ENCODE results near the gene SLC25A11. TPM values are rescaled to one million over a fixed set of nuclear protein-coding genes. Genes with fewer than 3 reads are reported as not detected.
A peak's percentile ranks its signal among the peaks of the same experiment; 100 is the strongest.

SLC25A11 gene
- total and polyA plus RNA-seq, 4 experiments from 2014 or later = 43.5 to 101 (median 52.3) TPM

DNA sequence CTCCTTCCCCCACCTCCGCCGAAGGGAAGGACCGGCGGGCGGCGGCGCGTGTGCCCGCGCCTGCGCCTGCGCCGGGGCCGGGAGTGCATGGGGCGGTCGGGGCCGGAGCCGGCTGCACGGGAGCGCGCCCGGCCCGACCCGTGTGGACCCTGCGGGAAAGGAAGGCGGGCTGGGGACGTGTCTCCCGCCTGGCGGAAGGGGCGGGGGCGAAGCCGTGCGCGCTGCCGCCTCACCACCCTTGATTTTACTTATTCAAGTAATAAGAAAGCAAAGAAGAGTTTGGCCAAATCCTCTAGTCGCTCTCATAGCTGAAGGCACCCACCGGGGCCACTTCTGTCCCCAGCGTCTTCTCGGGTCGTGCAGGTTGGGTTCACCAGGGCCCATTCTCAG is 9.1 kb upstream of the SLC25A11 start:
- peaks cover 24 to 63% (median 39%) of the 10 kb centered on the region in 4 donors for H3K4me1 Mint-ChIP-seq
- no peaks in the 10 kb centered on the region for H3K27me3 Mint-ChIP-seq
- Histone ChIP-seq H3K27ac (ENCODE audit: low read depth, low read length) (peak overlapping the region; percentile 94), H3K4me3 (ENCODE audit: low read length in 2 of 2) (peak overlapping the region; percentile 61 to 94), H3K4me1 (ENCODE audit: insufficient read depth, low read length) (peaks cover 43% of the 10 kb centered on the region), H3K27me3 (ENCODE audit: insufficient read depth, low read length) (no peaks in the 10 kb centered on the region), H3K9me3 (ENCODE audit: control insufficient read depth in 1 of 2, low read length in 2 of 2) (no peaks in the 10 kb centered on the region), H3K36me3 (ENCODE audit: insufficient read depth, low read length) (peaks cover 27% of the 10 kb centered on the region)
- ChIA-PET CTCF (ENCODE audit: partially characterized antibody) (interaction anchor here (0.8 to 2.9 kb wide), 2 partner anchors 18 to 40 kb away, joined by 3 to 15 read pairs; partner anchors contain the start of gene SPAG7), POLR2A (ENCODE audit: partially characterized antibody) (interaction anchor here (0.7 to 25.3 kb wide), 16 partner anchors 9 to 238 kb away, joined by 3 to 973 read pairs (median 7); partner anchors contain the start of genes ARRB2, C17orf107, CAMTA2 and CHRNE)
- H3K9me3 Mint-ChIP-seq = peaks cover 0 to 2% (median 0%) of the 10 kb centered on the region in 8 donors
- peak overlapping the region; percentile 95 to 100 (median 99) for H3K4me3 Mint-ChIP-seq
- peak overlapping the region; percentile 92 to 100 (median 98) for H3K27ac Mint-ChIP-seq
- intact Hi-C loops (cut with micrococcal nuclease) = loop anchor here (1.0 to 2.0 kb wide), 4 partner anchors 9 to 238 kb away; partner anchors contain the start of genes ARRB2, INCA1, KIF1C and RNF167
- DNase-seq = peak in 4 of 5 donors; percentile 78 to 82 (median 80)
- H3K36me3 Mint-ChIP-seq = peaks cover 31 to 40% of the 10 kb centered on the region in 2 donors

- CTCF ChIA-PET (ENCODE audit: partially characterized antibody) = interaction anchor here (0.8 to 2.9 kb wide), 2 partner anchors 19 to 39 kb away, joined by 3 to 15 read pairs; partner anchors contain the start of gene SPAG7
- H3K4me3 ChIP-seq (ENCODE audit: low read length in 2 of 2) = peak within 1 kb of the TSS; percentile 76 to 94
- Mint-ChIP-seq H3K36me3 (peaks cover 31 to 42% of the 10 kb centered on the region in 2 donors), H3K27ac (peak within 1 kb of the TSS; percentile 92 to 100 (median 98)), H3K4me1 (peaks cover 25 to 66% (median 43%) of the 10 kb centered on the region in 4 donors), H3K9me3 (peaks cover 0 to 2% (median 0%) of the 10 kb centered on the region in 8 donors), H3K27me3 (no peaks in the 10 kb centered on the region), H3K4me3 (peak within 1 kb of the TSS; percentile 95 to 100 (median 99))
- H3K9me3 ChIP-seq (ENCODE audit: control insufficient read depth in 1 of 2, low read length in 2 of 2) = no peaks in the 10 kb centered on the region
- H3K27me3 ChIP-seq (ENCODE audit: insufficient read depth, low read length) = no peaks in the 10 kb centered on the region
- POLR2A ChIA-PET (ENCODE audit: partially characterized antibody) = interaction anchor here (0.8 to 25.3 kb wide), 22 partner anchors 9 to 805 kb away, joined by 3 to 973 read pairs (median 6); partner anchors contain the start of genes ARRB2, C17orf107, CAMTA2 and CHRNE
- H3K36me3 ChIP-seq (ENCODE audit: insufficient read depth, low read length) = peaks cover 30% of the 10 kb centered on the region
- DNase-seq = peak; percentile 90 to 94 (median 91)
- intact Hi-C loops (cut with micrococcal nuclease) = loop anchor here (1.0 to 2.0 kb wide), 3 partner anchors 8 to 238 kb away; partner anchors contain the start of genes ARRB2, INCA1, KIF1C and RNF167
- peaks cover 49% of the 10 kb centered on the region for H3K4me1 ChIP-seq (ENCODE audit: insufficient read depth, low read length)
- H3K27ac ChIP-seq (ENCODE audit: low read depth, low read length) = peak within 1 kb of the TSS; percentile 94
Measured at GRCh38 chr17:4948166-4948930, 8.5 kb upstream of the SLC25A11 start, which contains the start of gene PFN1. Gene PFN1 (minus strand): TSS chr17:4948530. CDS start chr17:4948394, 136 bp downstream.

GRCh38 chr17:4947411-4948165 is 7.7 kb upstream of the SLC25A11 start:
- H3K27me3 ChIP-seq (ENCODE audit: insufficient read depth, low read length) = no peaks in the 10 kb centered on the region
- H3K4me3 ChIP-seq (ENCODE audit: low read length in 2 of 2) = peak overlapping the region; percentile 76 to 94
- ChIA-PET CTCF (ENCODE audit: partially characterized antibody) (interaction anchor here (1.9 to 2.9 kb wide), 2 partner anchors 20 to 38 kb away, joined by 7 to 15 read pairs; partner anchors contain the start of gene SPAG7), POLR2A (ENCODE audit: partially characterized antibody) (interaction anchor here (0.7 to 25.3 kb wide), 22 partner anchors 8 to 805 kb away, joined by 3 to 973 read pairs (median 6); partner anchors contain the start of genes ARRB2, C17orf107, CAMTA2 and CHRNE)
- peak overlapping the region; percentile 91 to 97 (median 96) for H3K27ac Mint-ChIP-seq
- intact Hi-C loops (cut with micrococcal nuclease) = loop anchor here (1.0 to 2.0 kb wide), 3 partner anchors 7 to 237 kb away; partner anchors contain the start of genes ARRB2, INCA1, KIF1C and RNF167
- H3K36me3 Mint-ChIP-seq = peaks cover 37 to 50% of the 10 kb centered on the region in 2 donors
- peaks cover 37% of the 10 kb centered on the region for H3K36me3 ChIP-seq (ENCODE audit: insufficient read depth, low read length)
- H3K27ac ChIP-seq (ENCODE audit: low read depth, low read length) = peak overlapping the region; percentile 94
- H3K9me3 ChIP-seq (ENCODE audit: control insufficient read depth in 1 of 2, low read length in 2 of 2) = no peaks in the 10 kb centered on the region
- peak overlapping the region; percentile 95 to 100 (median 99) for H3K4me3 Mint-ChIP-seq
- DNase-seq = peak; percentile 55 to 76 (median 66)
- H3K4me1 ChIP-seq (ENCODE audit: insufficient read depth, low read length) = peaks cover 56% of the 10 kb centered on the region
- peaks cover 0 to 2% (median 0%) of the 10 kb centered on the region in 8 donors for H3K9me3 Mint-ChIP-seq
- H3K27me3 Mint-ChIP-seq = no peaks in the 10 kb centered on the region
- peaks cover 32 to 73% (median 51%) of the 10 kb centered on the region in 4 donors for H3K4me1 Mint-ChIP-seq

DNA sequence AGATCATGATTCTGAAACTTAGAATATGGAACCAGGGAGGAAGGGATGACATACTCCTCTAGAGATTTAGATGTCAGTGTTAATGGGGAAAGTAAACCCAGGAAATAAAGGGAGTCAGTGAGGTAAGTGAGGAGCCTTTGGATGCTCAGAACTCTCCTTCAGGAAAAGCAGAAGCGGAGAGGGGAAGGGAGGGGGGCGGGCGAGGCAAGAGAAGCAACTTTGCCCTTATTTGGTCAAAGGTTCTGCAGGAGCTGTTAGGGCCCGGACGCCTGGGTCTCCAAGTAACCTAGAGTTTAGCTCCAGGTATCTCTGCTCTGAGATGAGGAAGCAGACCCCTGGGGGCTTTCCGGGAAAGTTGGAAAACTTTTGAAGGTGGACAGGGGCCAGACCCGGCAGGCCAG is 7.2 kb upstream of the SLC25A11 start:
- POLR2A ChIA-PET (ENCODE audit: partially characterized antibody) = interaction anchor here (0.7 to 25.3 kb wide), 19 partner anchors 8 to 804 kb away, joined by 3 to 973 read pairs (median 7); partner anchors contain the start of genes ARRB2, C17orf107, CAMTA2 and CHRNE
- Mint-ChIP-seq H3K36me3 (peaks cover 43 to 52% of the 10 kb centered on the region in 2 donors), H3K27me3 (no peaks in the 10 kb centered on the region), H3K27ac (peak overlapping the region; percentile 85 to 96 (median 94)), H3K9me3 (peaks cover 0 to 2% (median 0%) of the 10 kb centered on the region in 8 donors), H3K4me1 (peaks cover 36 to 79% (median 56%) of the 10 kb centered on the region in 4 donors), H3K4me3 (peak overlapping the region; percentile 95 to 100 (median 99))
- intact Hi-C loops (cut with micrococcal nuclease) = no loop called here
- Histone ChIP-seq H3K4me1 (ENCODE audit: insufficient read depth, low read length) (peaks cover 62% of the 10 kb centered on the region), H3K36me3 (ENCODE audit: insufficient read depth, low read length) (peaks cover 41% of the 10 kb centered on the region), H3K4me3 (ENCODE audit: low read length in 2 of 2) (peak overlapping the region; percentile 63 to 94), H3K9me3 (ENCODE audit: control insufficient read depth in 1 of 2, low read length in 2 of 2) (no peaks in the 10 kb centered on the region), H3K27ac (ENCODE audit: low read depth, low read length) (peak overlapping the region; percentile 94), H3K27me3 (ENCODE audit: insufficient read depth, low read length) (no peaks in the 10 kb centered on the region)
- CTCF ChIA-PET (ENCODE audit: partially characterized antibody) = interaction anchor here (1.9 to 2.9 kb wide), 2 partner anchors 20 to 38 kb away, joined by 7 to 15 read pairs; partner anchors contain the start of gene SPAG7
- no peak for DNase-seq

DNA sequence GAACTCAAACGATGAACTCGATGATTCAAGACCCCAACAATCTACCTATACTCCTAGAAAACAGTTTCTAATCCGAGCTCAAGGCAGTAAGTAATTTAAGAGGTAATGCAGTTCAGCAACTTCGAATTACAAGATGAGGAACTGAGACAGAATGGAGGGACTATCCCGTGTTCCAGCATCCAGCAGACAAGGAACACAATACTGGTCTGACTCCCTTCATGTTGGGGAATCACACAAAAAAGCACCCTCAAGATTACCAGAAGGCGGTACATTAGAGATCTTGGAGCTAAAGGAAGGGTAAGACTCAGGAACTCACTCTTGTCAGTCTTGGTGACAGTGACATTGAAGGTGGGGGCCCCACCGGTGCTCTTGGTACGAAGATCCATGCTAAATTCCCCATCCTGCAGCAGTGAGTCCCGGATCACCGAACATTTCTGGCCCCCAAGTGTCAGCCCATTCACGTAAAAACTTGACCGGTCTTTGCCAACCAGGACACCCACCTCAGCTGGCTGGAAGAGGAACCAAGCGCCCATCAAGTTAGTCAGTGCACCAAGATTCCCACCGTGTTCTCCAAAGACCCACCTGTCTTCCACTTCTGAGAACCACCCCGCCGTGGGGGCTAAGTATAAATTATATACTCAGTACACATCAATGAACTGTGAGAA is 6.6 kb upstream of the SLC25A11 start:
- Histone ChIP-seq H3K27ac (ENCODE audit: low read depth, low read length) (peak overlapping the region; percentile 94), H3K9me3 (ENCODE audit: control insufficient read depth in 1 of 2, low read length in 2 of 2) (no peaks in the 10 kb centered on the region), H3K36me3 (ENCODE audit: insufficient read depth, low read length) (peaks cover 41% of the 10 kb centered on the region), H3K27me3 (ENCODE audit: insufficient read depth, low read length) (no peaks in the 10 kb centered on the region), H3K4me3 (ENCODE audit: low read length in 2 of 2) (peak overlapping the region; percentile 63 to 94), H3K4me1 (ENCODE audit: insufficient read depth, low read length) (peaks cover 68% of the 10 kb centered on the region)
- intact Hi-C loops (cut with micrococcal nuclease) = no loop called here
- POLR2A ChIA-PET (ENCODE audit: partially characterized antibody) = interaction anchor here (0.7 to 25.3 kb wide), 14 partner anchors 7 to 803 kb away, joined by 3 to 973 read pairs (median 12); partner anchors contain the start of genes C17orf107, CAMTA2, CHRNE and CYB5D2
- Mint-ChIP-seq H3K4me3 (peak overlapping the region; percentile 95 to 100 (median 99)), H3K27ac (peak overlapping the region; percentile 85 to 96 (median 94)), H3K36me3 (peaks cover 47 to 57% of the 10 kb centered on the region in 2 donors), H3K9me3 (peaks cover 0 to 2% (median 0%) of the 10 kb centered on the region in 8 donors), H3K27me3 (no peaks in the 10 kb centered on the region), H3K4me1 (peaks cover 42 to 85% (median 59%) of the 10 kb centered on the region in 4 donors)
- no peak for DNase-seq
- CTCF ChIA-PET (ENCODE audit: partially characterized antibody) = interaction anchor here (1.0 to 2.9 kb wide), 4 partner anchors 21 to 41 kb away, joined by 3 to 15 read pairs (median 6); partner anchors contain the start of genes CAMTA2 and SPAG7
